Measurements from ENCODE around the gene SEPTIN10.

SEPTIN10 gene

DNA sequence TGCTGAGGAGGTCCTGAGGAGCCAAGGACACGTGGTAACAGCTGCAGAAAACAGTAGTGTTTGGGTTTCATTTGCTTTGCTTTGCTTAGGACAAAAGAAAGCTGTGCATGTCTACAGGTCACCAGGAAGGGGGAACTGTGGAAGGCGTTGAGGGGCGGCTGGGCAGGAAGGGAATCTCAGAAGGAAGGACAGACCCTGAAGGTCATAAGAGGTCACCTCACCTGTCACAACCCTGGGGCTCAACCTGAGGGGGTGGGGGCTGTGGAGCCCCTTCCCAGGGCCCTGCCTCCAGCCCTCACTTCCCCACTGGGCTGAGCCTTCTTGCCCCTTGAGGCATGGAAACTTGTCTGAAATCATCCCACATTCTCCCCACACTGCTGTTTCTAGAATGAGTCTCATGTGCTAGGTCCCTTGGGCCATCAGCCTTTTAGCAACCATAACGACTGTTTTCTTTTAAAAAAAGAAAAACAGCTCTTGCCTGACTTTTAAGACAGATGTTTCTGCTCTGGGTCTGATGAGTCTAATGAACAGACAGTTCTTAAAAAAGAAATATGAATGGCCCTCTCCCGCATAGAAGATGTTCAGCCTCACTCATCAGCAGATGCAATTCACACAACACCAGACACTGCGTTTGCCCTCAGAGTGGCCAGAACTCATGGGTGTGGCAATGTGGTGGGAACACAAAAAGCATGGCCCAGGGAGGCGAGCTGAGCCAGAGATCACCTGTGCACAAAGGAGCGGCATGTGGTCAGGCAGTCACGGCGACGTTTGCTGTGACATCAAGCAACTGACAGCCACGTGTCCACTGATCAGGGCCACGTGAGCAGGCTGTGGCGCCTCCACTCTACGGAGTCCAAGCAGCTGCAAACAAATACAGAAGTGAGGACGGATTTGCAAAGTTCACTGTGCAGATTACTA lies 84.0 kb downstream of the SEPTIN10 start:
- no peak overlapping the region for H3K27ac ChIP-seq (ENCODE audit: low read depth, low read length)
- H3K27me3 ChIP-seq (ENCODE audit: insufficient read depth, low read length), result peaks cover 36% of the 10 kb centered on the region

DNA sequence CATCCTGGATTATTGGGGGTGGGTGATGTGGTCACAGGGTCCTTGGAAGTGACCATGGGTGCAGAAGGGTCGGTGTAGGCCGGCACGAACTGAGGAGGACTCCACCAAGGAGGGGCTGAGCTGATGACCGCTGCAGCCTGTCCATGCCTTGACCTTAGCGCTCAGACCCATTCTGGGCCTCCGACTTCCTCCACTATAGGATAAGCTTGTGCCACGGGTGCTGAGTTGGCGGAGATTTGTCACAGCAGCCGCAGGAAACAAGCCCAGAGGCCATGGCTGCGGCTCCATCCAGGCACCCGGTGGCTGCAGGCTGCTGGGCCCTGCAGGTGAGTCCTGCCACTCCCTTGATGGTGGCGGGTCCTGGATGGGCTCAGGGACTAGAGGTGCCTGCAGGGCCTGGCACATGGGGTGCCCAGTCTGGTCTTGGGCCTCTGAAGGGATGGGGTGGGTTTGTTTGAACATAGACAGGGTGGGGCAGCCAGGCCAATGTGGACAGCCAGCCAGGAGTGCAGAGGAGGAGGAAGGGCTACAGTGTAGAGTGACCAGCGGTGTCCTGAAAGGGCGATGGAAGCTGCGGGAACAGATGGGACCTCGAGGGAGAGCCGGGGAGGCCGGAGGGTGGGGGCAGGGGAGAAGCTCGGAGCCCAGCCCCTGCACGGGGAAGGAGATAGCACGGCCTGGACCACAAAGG lies 84.8 kb downstream of the SEPTIN10 start:
- Histone ChIP-seq H3K4me3 (ENCODE audit: low read depth, low read length) (no peak overlapping the region), H3K27ac (ENCODE audit: low read depth, low read length) (no peak overlapping the region), H3K27me3 (ENCODE audit: insufficient read depth, low read length) (peaks cover 35% of the 10 kb centered on the region), H3K4me1 (ENCODE audit: control insufficient read depth, insufficient read depth, low read length, unreplicated experiment) (no peaks in the 10 kb centered on the region), H3K36me3 (ENCODE audit: insufficient read depth, low read length) (no peaks in the 10 kb centered on the region), H3K79me2 (ENCODE audit: control insufficient read depth, insufficient read depth, low read length, unreplicated experiment) (no peaks in the 10 kb centered on the region), H2AFZ (ENCODE audit: low read length, unreplicated experiment) (no peak overlapping the region)

More for the DNA sequence above, 84.0 kb downstream of the SEPTIN10 start:
- Histone ChIP-seq H2AFZ (ENCODE audit: low read length, unreplicated experiment) (no peak overlapping the region), H3K4me1 (ENCODE audit: control insufficient read depth, insufficient read depth, low read length, unreplicated experiment) (no peaks in the 10 kb centered on the region), H3K4me3 (ENCODE audit: low read depth, low read length) (no peak overlapping the region), H3K36me3 (ENCODE audit: insufficient read depth, low read length) (no peaks in the 10 kb centered on the region), H3K79me2 (ENCODE audit: control insufficient read depth, insufficient read depth, low read length, unreplicated experiment) (no peaks in the 10 kb centered on the region)

GRCh38 chr2:109527846-109528705 lies 85.7 kb downstream of the SEPTIN10 start:
- no peak overlapping the region for H3K27ac ChIP-seq (ENCODE audit: low read depth, low read length)

GRCh38 chr2:109527079-109527478 lies 86.7 kb downstream of the SEPTIN10 start:
- Histone ChIP-seq H3K36me3 (ENCODE audit: insufficient read depth, low read length) (no peaks in the 10 kb centered on the region), H3K27me3 (ENCODE audit: insufficient read depth, low read length) (peaks cover 19% of the 10 kb centered on the region), H3K4me3 (ENCODE audit: low read depth, low read length) (no peak overlapping the region), H3K27ac (ENCODE audit: low read depth, low read length) (no peak overlapping the region), H3K4me1 (ENCODE audit: control insufficient read depth, insufficient read depth, low read length, unreplicated experiment) (no peaks in the 10 kb centered on the region), H3K79me2 (ENCODE audit: control insufficient read depth, insufficient read depth, low read length, unreplicated experiment) (no peaks in the 10 kb centered on the region), H2AFZ (ENCODE audit: low read length, unreplicated experiment) (no peak overlapping the region)

More at GRCh38 chr2:109527846-109528705, 85.7 kb downstream of the SEPTIN10 start:
- H3K27me3 ChIP-seq (ENCODE audit: insufficient read depth, low read length), result peaks cover 28% of the 10 kb centered on the region
- H3K79me2 ChIP-seq (ENCODE audit: control insufficient read depth, insufficient read depth, low read length, unreplicated experiment), result no peaks in the 10 kb centered on the region
- H3K36me3 ChIP-seq (ENCODE audit: insufficient read depth, low read length), result no peaks in the 10 kb centered on the region
- no peaks in the 10 kb centered on the region for H3K4me1 ChIP-seq (ENCODE audit: control insufficient read depth, insufficient read depth, low read length, unreplicated experiment)
- no peak overlapping the region for H3K4me3 ChIP-seq (ENCODE audit: low read depth, low read length)
- no peak overlapping the region for H2AFZ ChIP-seq (ENCODE audit: low read length, unreplicated experiment)

DNA sequence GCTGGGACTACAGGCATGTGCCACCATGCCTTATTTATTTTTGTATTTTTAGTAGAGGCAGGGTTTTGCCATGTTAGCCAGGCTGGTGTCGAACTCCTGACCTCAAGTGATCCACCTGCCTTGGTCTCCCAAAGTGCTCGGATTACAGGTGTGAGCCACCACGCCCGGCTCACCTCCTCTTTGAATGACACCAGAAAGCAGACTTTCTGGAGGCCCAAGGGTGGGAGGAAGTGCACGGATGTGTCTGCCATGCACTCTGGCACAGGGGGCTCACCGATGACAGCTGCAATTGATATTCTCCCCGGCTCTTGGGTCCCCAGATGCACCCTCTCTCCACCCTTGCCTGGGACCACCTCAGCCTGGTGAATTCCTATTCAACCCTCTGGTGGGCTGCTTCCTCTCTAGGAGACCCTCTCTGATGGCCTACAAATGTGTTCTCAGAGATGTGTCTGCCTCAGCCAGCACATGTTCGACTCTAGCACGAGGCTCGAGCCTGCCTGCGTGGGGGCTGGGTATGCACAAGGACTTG lies 87.3 kb downstream of the SEPTIN10 start:
- no peaks in the 10 kb centered on the region for H3K36me3 ChIP-seq (ENCODE audit: insufficient read depth, low read length)
- no peaks in the 10 kb centered on the region for H3K4me1 ChIP-seq (ENCODE audit: control insufficient read depth, insufficient read depth, low read length, unreplicated experiment)
- no peak overlapping the region for H3K4me3 ChIP-seq (ENCODE audit: low read depth, low read length)
- no peaks in the 10 kb centered on the region for H3K79me2 ChIP-seq (ENCODE audit: control insufficient read depth, insufficient read depth, low read length, unreplicated experiment)
- no peak overlapping the region for H2AFZ ChIP-seq (ENCODE audit: low read length, unreplicated experiment)
- peaks cover 16% of the 10 kb centered on the region for H3K27me3 ChIP-seq (ENCODE audit: insufficient read depth, low read length)
- no peak overlapping the region for H3K27ac ChIP-seq (ENCODE audit: low read depth, low read length)

- H2AFZ ChIP-seq (ENCODE audit: low read length, unreplicated experiment), result no peak overlapping the region
- peaks cover 13% of the 10 kb centered on the region for H3K27me3 ChIP-seq (ENCODE audit: insufficient read depth, low read length)
- no peaks in the 10 kb centered on the region for H3K36me3 ChIP-seq (ENCODE audit: insufficient read depth, low read length)
- H3K4me1 ChIP-seq (ENCODE audit: control insufficient read depth, insufficient read depth, low read length, unreplicated experiment), result no peaks in the 10 kb centered on the region
- H3K27ac ChIP-seq (ENCODE audit: low read depth, low read length), result no peak overlapping the region
- H3K4me3 ChIP-seq (ENCODE audit: low read depth, low read length), result no peak overlapping the region
- H3K79me2 ChIP-seq (ENCODE audit: control insufficient read depth, insufficient read depth, low read length, unreplicated experiment), result no peaks in the 10 kb centered on the region
These were observed 87.9 kb downstream of the SEPTIN10 start for GRCh38 chr2:109525836-109526235.

DNA sequence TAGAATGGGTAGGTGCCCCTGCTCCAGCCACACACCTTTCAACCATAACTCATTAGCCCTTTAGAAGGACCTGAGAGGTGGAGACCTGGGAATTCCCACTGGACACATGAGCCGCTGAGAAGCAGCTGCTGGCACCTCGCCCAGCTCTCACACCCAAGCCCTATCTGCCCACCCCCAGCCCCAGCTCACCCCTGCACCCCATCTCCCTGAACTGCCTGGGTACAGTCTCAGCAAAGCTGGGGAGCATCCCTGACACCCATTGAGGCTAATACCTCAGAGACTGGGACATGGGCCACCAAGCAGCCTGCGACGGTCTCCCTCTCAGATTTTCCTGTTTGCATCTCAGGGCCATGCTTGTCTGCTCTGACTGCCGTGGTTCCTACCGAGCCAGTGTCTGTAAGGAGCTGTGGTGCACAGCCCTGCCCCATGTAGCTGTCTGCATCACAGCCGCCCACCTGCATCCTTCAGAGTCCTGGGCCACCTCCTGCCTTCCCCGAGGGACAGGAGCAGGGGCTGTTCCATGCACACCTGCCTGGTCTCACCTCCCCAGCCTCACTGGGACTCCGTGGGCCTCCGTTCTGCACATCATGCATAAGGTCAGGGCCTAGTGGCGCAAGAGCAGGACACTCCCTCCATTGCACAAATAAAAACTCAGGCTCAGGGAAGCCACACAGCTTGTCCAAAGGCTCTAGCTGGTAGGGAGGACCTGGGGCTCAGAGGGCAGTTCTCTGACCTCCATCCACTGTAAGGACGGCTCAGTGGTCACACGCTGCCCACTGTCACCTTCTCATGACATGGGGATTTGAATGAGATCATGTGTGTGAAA lies 90.0 kb downstream of the SEPTIN10 start:
- H3K36me3 ChIP-seq (ENCODE audit: insufficient read depth, low read length), result no peaks in the 10 kb centered on the region
- no peak overlapping the region for H3K4me3 ChIP-seq (ENCODE audit: low read depth, low read length)
- H3K27me3 ChIP-seq (ENCODE audit: insufficient read depth, low read length), result 0 out of 2 replicates have a peak, but pooled peaks cover 2% of the 10 kb centered on the region
- no peak overlapping the region for H3K27ac ChIP-seq (ENCODE audit: low read depth, low read length)
- H3K4me1 ChIP-seq (ENCODE audit: control insufficient read depth, insufficient read depth, low read length, unreplicated experiment), result no peaks in the 10 kb centered on the region
- H3K79me2 ChIP-seq (ENCODE audit: control insufficient read depth, insufficient read depth, low read length, unreplicated experiment), result no peaks in the 10 kb centered on the region
- no peak overlapping the region for H2AFZ ChIP-seq (ENCODE audit: low read length, unreplicated experiment)

- no peak overlapping the region for H2AFZ ChIP-seq (ENCODE audit: low read length, unreplicated experiment)
- H3K27ac ChIP-seq (ENCODE audit: low read depth, low read length), result no peak overlapping the region
- H3K36me3 ChIP-seq (ENCODE audit: insufficient read depth, low read length), result no peaks in the 10 kb centered on the region
- H3K4me3 ChIP-seq (ENCODE audit: low read depth, low read length), result no peak overlapping the region
- H3K27me3 ChIP-seq (ENCODE audit: insufficient read depth, low read length), result 0 out of 2 replicates have a peak, but pooled peaks cover 2% of the 10 kb centered on the region
- no peaks in the 10 kb centered on the region for H3K79me2 ChIP-seq (ENCODE audit: control insufficient read depth, insufficient read depth, low read length, unreplicated experiment)
- H3K4me1 ChIP-seq (ENCODE audit: control insufficient read depth, insufficient read depth, low read length, unreplicated experiment), result no peaks in the 10 kb centered on the region
These were observed 90.6 kb downstream of the SEPTIN10 start for GRCh38 chr2:109523121-109523520.

GRCh38 chr2:109522063-109522374 lies 91.7 kb downstream of the SEPTIN10 start:
- H3K36me3 ChIP-seq (ENCODE audit: insufficient read depth, low read length), result no peaks in the 10 kb centered on the region
- 0 out of 2 replicates have a peak, but pooled peaks cover 2% of the 10 kb centered on the region for H3K27me3 ChIP-seq (ENCODE audit: insufficient read depth, low read length)
- no peak overlapping the region for H3K27ac ChIP-seq (ENCODE audit: low read depth, low read length)
- no peaks in the 10 kb centered on the region for H3K79me2 ChIP-seq (ENCODE audit: control insufficient read depth, insufficient read depth, low read length, unreplicated experiment)
- H2AFZ ChIP-seq (ENCODE audit: low read length, unreplicated experiment), result no peak overlapping the region
- H3K4me1 ChIP-seq (ENCODE audit: control insufficient read depth, insufficient read depth, low read length, unreplicated experiment), result no peaks in the 10 kb centered on the region
- H3K4me3 ChIP-seq (ENCODE audit: low read depth, low read length), result no peak overlapping the region
